Cerebellar nuclear complex (tissue), 1 donor: ENCODE data around the gene CARNS1.
A peak's percentile ranks its signal among the peaks of the same experiment; 100 is the strongest.
"Not testable (repeated sequence)": the region's sequence is repeated elsewhere in the genome, so short reads cannot be mapped to it uniquely, and the experiment has no call there.

Experiments used
- DNase-seq, 2 experiments: peaks; one replicate each; lab custom pipeline; 2025; lab: John Stamatoyannopoulos, UW

CARNS1 gene

DNA sequence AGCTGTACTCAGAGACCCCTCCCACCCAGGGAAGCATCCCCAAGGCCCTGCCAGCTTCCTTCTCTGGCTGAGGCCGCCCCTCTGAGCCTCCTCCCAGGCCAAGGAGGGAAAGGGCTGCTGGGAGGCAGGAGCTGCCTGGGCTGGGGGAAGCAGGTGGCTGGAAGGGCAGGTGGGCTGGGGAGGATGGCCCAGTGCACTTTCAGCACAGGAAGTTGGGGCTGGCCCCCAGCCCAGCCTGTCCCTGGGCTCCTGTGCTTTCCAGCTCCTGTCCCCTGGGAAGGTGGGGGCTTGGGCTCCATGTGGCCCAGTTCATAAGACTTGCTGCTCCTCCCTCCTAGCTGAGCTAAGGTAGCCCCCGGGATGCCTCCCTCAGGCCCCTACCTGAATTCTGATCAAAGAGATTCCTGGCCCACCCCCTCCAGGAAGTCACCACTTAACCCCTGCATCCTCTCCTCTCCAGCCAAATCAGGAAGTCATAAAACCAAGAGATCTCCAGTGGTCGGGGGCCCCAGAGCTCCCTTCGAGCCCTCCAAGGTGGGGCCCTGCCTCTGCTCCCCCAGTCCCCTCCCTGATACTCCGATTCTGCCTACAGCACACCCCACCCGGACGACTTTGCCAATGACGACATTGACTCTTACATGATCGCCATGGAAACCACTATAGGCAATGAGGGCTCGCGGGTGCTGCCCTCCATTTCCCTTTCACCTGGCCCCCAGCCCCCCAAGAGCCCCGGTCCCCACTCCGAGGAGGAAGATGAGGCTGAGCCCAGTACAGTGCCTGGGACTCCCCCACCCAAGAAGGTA lies 18.7 kb upstream of the CARNS1 start:
- no peak for DNase-seq

DNA sequence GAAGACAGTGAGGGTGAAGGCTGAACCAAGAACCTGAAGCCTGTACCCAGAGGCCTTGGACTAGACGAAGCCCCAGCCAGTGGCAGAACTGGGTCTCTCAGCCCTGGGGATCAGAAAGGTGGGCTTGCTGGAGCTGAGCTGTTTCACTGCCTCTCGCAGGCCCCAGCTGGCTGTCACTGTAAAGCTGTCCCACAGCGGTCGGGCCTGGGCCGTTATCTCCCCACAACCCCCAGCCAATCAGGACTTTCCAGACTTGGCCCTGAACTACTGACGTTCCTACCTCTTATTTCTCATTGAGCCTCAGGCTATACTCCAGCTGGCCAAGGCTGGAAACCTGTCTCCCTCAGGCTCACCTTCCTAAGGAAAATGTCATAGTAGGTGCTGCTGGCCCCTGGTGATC lies 17.9 kb upstream of the CARNS1 start:
- DNase-seq: no peak

DNA sequence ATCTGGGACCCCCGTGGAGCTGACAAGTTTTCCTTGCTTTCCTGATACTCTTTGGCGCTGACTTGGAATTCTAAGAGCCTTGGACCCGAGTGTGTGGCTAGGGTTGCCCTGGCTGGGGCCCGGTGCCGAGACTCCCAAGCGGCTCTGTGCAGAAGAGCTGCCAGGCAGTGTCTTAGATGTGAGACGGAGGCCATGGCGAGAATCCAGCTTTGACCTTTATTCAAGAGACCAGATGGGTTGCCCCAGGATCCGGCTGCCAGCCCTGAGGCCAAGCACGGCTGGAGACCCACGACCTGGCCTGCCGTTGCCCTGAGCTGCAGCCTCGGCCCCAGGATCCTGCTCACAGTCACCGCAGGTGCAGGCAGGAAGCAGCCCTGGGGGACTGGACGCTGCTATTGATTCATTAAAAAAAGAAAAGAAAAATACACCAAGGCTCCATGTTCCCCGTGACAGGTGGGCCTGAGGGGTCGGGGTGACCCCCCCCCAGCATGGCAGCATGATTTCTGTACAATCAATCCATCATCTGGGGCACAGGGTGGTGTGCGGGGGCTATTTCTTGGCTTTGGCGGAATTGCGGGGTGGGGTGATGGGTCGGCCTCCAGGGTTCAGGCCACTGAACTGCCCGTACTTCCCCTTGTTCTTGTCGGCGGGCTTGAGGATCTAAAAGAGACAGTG lies 17.4 kb upstream of the CARNS1 start:
- no peak for DNase-seq

DNA sequence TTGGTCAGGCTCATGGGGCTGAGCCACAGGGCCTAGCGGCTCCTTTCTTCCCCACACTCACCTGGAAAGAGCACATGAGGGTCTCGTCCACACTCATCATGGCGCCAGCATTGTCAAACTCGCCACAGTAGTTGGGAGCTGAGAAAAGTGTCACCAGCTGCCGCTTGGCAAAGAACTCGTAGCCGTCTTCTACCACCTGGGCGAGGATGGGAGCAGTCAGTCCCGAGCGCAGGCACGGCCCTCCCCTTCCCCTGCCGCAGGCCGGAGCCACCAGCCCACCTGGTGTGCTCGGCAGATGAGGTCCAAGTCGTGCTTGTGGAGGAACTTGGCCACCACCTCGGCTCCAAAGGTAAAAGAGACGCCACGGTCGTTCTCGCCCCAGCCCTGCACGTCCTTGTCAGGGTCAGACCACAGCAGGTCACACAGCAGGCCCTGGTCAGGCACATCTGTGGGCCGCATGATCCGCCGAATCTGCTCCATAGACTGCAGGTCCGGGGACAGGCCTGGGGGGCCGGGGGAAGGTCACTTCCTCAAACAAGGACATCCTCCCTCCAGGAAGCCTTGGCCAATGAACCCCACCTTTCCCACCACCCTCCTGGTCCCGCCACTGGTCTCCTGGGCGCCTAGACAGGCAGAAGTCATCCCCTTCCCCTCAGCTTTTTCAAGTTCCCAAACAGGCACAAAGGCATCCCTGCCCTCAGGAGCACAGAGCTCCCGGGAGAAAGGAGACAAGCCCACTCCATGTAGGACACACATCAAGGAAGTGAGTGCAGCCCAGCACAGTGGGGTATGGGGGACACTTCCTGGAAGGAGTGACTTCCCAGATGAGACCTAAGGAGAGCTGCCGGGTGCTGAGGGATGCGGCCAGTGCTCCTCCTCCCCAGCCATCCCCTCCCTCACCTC lies 16.6 kb upstream of the CARNS1 start:
- no peak for DNase-seq

DNA sequence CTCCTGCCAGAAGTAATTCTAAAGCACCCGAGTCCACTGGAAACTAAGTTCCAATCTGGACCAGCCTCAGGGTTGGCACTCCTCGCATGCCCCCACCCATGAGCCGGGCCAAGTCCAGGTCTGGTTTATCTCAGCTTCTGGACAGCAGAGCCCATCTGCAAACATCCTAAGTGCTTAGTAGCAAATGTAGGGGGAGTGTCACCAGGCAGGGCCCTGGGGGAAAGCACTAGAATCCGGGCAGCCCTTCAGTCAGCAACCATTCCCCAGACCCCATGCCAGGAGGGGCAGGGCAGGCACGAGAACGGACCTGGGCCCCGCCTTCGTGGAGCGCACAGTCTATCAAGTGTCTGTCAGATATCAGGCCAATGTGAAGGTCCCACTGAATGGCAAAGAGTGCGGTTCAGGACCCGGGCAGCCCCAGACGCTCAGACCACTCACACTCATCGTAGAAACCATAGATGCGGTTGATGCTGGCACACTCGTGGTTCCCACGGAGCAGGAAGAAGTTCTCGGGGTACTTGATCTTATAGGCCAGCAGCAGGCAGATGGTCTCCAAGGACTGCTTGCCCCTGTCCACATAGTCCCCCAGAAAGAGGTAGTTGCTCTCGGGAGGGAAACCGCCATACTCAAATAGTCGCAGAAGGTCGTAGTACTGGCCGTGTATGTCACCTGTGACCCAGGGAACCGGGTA lies 15.1 kb upstream of the CARNS1 start:
- no peak for DNase-seq

DNA sequence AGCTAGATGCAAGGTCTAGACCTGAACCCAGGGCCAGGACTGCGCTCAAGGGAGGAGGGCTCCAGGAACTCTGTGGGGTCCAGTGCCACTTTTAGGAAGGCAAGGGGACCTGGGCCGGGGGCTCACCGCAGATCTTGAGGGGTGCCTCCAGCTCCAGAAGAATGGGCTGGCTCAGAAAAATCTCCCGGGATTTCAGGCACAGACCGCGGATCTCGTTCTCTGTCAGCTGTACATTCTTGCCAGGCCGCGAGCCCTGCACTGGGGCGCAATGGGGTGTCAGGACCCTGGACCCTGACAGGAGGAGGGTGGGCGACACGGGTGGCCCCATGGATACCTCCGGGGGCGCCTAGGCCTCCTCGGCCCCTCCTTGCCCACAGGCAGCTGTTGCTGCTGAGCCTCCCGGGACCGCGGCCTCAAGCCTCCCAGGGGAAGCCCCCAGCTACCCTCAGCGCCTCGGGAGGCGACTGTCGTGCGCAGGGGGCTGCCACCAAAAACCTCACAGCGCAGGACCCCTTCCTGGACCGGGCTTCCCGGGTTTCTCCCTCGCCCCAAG lies 14.5 kb upstream of the CARNS1 start:
- DNase-seq: no peak

DNA sequence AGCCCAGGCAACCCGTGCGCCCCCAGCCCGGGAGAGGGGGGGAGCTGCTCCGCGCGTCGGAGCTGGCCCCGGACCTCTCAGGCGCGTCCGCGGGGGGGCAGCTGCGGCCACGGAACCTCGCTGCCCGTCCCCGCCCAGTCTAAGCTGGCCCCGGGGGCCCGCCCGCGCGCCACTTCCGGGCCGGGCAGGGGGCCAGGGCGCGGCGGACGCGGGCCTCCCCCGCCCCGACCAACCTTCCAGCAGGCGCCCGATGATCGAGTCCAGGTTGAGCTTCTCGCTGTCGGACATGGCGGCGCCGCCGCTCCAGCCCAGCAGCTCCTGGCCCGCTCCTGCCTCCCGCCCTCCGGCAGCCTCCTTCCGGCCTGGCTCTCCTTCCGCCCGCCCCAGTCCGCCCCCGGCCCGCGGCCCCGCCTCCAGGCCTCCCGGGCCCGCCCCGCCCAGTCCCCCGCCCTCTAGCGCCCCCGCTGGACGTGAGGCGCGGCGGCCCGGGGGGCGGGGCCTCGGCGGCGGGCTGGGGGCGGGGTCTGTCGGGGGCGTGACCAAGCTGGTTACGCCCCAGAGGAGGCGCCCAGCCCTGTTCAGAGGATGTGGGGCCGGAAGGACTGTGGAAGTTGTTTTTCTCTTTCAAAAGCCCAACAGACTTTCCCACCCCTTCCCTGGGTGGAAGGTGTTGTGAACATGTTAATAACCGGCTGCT lies 13.8 kb upstream of the CARNS1 start, which contains the start of gene PPP1CA:
Gene PPP1CA, minus strand, starts transcription at position 364 of the 697 bp plus-strand sequence. Its CDS starts 76 bp downstream, at position 288.
- peak in 1 of 2 experiments; percentile 65 for DNase-seq

DNA sequence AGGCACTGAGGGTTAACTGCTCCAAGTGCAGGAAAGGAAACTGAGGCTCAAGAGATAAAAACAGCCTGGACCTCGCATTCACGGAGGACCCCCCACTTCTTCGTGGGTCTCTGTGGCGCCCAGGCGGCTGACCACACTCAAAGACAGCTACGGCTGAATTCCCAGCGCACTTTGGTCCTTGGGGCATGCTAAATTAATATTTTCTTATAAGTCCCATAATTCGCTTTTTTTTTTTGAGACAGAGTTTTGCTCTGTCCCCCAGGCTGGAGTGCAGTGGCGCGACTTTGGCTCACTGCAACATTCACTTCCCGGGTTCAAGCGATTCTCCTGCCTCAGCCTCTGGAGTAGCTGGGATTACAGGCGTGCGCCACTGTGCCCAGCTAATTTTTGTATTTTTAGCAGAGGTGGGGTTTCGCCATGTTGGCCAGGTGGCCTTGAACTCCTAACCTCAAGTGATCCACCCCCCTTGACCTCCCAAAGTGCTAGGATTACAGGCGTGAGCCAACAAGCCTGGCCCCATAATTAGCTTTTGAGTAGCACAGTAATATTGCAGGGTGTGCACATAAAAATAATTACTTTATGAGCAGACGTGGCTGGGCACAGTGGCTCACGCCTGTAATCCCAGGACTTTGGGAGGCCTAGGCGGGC lies 13.2 kb upstream of the CARNS1 start:
- not testable (repeated sequence) for DNase-seq

DNA sequence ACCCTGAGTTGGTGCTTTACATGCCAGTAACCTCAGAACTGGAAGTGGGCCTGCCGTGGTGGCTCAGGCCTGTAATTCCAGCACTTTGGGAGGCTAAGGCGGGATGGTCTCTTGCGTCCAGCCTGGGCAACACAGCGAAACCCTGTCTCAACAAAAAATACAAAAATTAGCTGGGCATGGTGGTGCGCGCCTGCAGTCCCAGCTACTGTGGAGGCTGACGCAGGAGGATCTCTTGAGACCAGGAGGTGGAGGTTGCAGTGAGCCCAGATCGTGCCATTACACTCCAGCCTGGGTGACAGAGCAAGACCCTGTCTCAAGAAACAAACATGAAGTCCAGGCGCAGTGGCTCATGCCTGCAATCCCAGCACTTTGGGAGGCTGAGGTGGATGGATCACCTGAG lies 12.4 kb upstream of the CARNS1 start:
- DNase-seq: not testable (repeated sequence)

DNA sequence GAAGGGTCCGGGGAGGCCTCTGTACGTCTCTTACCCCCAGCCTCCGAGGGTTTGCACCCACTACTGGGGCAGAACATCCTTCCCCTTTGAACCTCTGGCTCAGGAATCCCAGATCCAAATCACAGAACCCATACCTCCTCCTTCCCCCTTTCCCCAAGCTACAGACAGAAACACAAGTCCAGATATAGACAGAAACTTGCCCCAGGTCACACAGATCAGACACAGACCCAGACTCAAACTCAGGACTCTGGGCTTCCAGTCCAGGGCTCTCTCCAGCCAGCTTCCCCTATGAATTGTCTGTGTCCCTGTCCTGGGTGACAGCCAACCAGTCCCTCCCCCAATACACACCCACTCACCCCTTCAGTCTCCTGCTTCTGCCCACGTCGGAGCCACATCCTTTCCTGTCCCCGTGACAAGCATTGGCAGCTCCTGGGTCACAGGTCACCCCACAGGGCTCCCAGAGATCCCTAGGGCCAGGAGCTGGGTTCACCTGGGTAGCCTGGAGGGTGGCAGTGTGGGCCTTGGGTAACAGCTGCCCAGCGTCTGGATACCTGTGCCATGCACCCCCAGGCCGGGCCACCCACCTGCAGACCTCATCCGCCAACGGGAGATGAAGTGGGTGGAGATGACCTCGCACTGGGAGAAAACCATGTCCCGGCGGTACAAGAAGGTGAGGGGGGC lies 10.8 kb upstream of the CARNS1 start:
- DNase-seq: no peak

DNA sequence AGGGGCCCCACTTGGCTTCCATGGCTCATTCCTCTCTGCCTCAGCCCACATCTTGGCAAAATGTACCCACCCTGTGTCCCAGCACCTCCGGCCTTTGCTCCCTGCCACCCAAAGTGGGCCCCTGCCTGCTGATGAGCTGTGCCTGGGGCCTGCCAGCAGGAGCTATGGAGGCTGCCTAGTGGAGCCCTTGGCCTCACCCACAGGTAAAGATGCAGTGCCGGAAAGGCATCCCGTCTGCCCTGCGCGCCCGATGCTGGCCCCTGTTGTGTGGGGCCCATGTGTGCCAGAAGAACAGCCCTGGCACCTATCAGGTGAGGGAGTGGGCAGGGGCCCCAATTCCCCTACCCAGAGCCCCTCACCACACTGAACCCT lies 10.3 kb upstream of the CARNS1 start:
- no peak for DNase-seq

DNA sequence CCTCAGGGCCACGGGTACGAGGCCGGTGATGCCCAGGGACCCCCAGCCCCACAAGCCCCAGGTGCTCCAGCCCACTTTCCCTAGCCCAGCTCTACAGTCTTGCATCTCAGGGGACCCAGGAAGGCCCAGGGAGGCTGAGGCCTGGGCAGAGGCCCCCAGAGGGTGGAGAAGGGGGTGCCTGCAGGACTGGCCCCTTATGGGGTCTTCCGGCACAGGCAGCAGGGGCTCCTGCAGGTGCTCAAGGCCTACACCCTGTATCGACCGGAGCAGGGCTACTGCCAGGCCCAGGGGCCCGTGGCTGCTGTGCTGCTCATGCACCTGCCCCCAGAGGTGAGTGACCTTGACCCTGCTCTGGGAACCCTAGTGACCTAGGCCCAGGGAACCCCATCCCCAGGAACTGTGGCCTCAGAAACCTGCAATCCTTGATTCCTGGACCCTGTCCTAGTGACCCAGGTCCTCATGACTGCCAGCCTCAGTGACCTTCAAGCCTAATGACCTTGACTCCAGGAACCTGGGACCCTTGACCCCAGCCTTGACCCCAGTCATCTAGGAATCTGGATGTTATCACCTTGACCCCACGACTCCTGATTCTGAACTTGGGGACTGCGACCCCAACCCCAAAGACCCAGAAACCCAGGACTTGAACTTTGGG lies 9.7 kb upstream of the CARNS1 start:
- no peak for DNase-seq

DNA sequence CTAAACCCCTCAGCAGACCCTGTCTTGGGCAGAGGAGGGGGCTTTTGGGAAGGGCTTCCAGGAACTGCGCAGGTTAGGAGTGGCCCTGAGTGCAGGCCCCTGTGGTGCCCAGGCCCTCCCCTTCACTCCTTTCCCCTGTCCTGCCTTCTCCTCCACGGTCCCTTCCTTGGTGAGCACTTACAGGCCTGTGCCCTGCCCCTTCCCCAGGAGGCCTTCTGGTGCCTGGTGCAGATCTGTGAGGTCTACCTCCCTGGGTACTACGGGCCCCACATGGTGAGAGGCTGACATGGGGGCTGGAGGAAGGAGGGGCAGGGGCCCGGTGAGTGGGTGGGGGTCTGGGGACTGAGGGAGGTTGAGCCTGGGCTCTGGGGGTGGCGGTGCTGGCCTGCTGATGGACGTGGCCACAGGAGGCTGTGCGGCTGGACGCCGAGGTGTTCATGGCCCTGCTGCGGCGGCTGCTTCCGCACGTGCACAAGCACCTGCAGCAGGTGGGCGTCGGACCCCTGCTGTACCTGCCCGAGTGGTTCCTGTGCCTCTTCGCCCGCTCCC lies 9.0 kb upstream of the CARNS1 start:
- DNase-seq: no peak

DNA sequence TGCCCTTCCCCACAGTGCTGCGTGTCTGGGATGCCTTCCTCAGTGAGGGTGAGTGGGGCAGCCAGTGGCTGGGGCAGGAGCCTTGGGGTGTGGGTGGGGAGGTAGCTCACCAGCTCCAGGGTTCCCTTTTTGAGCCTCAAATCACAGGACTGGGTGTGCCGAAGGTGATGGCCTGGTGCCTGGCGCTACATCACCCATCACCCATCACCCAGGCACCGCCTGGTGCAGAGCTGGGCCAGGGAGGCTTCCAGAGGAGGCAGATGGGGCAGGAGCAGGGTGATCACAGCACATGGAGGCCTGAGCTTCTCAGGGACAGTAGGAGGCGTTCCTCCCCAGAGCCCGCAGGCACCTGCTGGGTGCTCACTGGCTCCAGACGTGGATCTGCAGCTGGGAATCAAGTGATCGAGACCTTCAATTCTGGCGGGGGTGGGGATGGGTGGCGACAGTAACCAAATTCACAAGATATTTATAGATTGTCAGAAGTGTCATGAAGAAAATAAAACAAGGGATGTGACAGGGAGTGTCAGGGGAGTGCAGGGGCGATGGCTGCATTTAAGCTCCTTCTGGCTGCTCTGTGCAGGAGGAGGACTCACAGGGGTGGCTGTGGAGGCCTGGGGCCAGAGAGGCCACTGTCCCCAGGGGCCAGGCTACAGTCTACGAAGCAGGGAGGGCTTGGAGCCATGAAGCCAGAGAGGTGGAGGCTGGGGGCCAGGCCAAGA lies 8.3 kb upstream of the CARNS1 start:
- DNase-seq: no peak

DNA sequence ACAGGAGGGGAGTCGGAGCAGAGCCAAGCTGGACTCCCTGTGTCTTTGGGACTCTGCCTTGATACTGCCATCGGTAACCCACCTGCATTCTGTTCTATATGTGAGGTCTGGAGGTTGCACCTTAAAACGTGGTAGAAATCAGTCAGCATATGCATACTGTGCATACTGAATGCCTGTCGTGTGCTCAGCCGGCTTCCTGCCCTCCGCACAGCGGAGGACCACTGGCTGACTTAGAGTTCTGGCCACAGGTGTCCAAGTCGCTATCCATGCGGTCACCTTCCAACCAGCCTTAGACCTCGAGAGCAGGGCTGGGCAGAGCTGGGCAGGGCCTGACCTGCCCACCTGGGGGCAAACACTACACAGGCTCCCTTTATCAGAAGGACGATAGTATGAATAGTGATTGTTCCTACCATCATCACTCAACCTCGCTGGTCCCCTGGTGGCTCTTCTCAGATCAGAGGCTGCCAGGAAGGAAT lies 7.8 kb upstream of the CARNS1 start:
- DNase-seq: no peak

DNA sequence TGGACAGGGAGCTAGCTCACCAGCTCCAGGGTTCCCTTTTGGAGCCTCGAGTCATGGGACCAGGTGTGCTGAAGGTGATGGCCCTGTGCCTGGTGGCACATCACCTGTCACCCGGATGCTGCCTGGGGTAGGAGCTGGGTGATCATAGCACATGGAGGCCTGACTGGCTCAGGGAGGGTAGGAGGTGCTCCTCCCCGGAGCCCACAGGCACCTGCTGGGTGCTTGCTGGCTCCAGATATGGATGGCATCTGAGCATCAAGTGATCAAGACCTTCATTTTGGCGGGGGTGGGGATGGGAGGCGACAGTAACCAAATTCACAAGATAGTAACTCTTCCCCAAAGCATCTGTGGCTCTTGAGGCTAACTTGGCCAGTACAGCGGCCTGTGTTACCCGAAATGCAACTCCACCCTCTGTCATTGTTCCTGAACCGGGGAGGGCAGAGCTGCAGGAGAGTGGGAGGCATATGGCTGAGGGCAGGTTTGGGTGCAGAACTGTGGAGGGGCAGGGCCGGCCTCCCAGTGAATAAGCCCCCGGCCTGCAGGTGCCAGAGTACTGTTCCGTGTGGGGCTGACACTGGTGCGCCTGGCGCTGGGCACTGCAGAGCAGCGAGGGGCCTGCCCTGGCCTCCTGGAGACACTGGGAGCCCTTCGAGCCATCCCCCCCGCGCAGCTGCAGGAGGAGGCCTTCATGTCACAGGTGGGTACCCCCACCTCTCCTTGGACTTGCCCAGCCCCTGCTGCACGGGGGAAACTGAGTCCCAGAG lies 6.9 kb upstream of the CARNS1 start:
- no peak for DNase-seq

DNA sequence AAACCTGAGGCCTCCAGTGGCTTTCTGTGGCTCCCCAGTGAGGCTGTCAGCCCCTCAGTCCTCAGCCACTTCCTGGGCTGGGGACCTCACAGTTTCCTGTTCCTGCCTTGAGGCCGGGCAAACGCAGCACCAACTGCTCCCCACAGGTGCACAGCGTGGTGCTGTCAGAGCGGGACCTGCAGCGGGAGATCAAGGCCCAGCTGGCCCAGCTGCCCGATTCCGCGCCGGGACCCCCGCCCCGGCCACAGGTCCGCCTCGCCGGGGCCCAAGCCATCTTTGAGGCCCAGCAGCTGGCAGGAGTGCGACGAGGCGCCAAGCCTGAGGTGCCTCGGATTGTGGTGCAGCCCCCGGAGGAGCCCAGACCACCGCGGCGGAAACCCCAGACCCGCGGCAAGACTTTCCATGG lies 6.2 kb upstream of the CARNS1 start:
- DNase-seq: no peak
